GM12878 (cell line): ENCODE results near the gene ME3. TPM values are rescaled to one million over a fixed set of nuclear protein-coding genes. Genes with fewer than 3 reads are reported as not detected.

ENCODE experiments used
- ATAC-seq: fragments of 200-7000 bp; cut with Tn5 transposase; 3 replicates; pipeline ENCODE4 v1.9.1; 2020; ENCODE audit warnings: mild to moderate bottlenecking, moderate library complexity
- BruUV-seq: library from RNA; stranded (reverse); fragments of 400-500 nt; replicated peaks from 2 replicates; lab custom pipeline; 2021; lab: Mats Ljungman, UMichigan
- CTCF ChIA-PET: fragments of 300-600 bp; sonication (Branson Sonifier 250); formaldehyde crosslinking; extraction: SDS; loops from one replicate; lab custom pipeline; 2021; ENCODE audit warnings: inconsistent platforms; lab: Yijun Ruan, JAX
- POLR2A ChIA-PET: fragments of 350-600 bp; formaldehyde crosslinking; extraction: SDS; loops from one replicate; lab custom pipeline; 2021; ENCODE audit warnings: inconsistent platforms; lab: Charles Lee
- RAD21 ChIA-PET: fragments of 300-600 bp; sonication (Branson Sonifier 250); formaldehyde crosslinking; loops from one replicate; lab custom pipeline; 2023; ENCODE audit warnings: antibody characterized with exemption; ENCODE audit not compliant: unreplicated experiment; lab: Charles Lee
- SMC1A ChIA-PET: fragments of 300-600 bp; sonication (Branson Sonifier 250); formaldehyde crosslinking; loops from one replicate; lab custom pipeline; 2023; ENCODE audit not compliant: unreplicated experiment, uncharacterized antibody; lab: Charles Lee
- DNase-seq: peaks from one replicate; pipeline ENCODE4 v3.0.0-alpha.2; 2011; ENCODE audit warnings: low read depth, low spot score
- FAIRE-seq: peaks from 3 replicates; lab custom pipeline; 2011; peaks lifted over from hg19 to GRCh38; lab: Jason Lieb, UNC
- H2AFZ ChIP-seq: 2 replicates; pipeline ENCODE4 v1.6.0; 2011; ENCODE audit warnings: low read depth, low read length, control low read depth; ENCODE audit not compliant: control insufficient read depth
- H3K27ac ChIP-seq: 2 replicates; pipeline ENCODE4 v1.5.1; 2011; ENCODE audit warnings: control low read depth; ENCODE audit not compliant: control insufficient read depth, insufficient read depth
- H3K27me3 ChIP-seq, 2 experiments: replicated peaks in 1 of 2; 2 replicates each; pipeline versions ENCODE4 v1.6.0 to v1.6.1; 2011; ENCODE audit warnings: low read length in 1 of 2; ENCODE audit not compliant: control insufficient read depth in 2 of 2, insufficient read depth in 2 of 2
- H3K36me3 ChIP-seq, 2 experiments: 2 replicates each; pipeline ENCODE4 v1.5.1; 2011; ENCODE audit warnings: low read length in 1 of 2; ENCODE audit not compliant: control insufficient read depth in 2 of 2, insufficient read depth in 2 of 2
- H3K4me1 ChIP-seq: 2 replicates; pipeline ENCODE4 v1.6.1; 2011; ENCODE audit warnings: mild to moderate bottlenecking, low read length, moderate library complexity, mixed read lengths; ENCODE audit not compliant: control insufficient read depth, insufficient read depth
- H3K4me2 ChIP-seq: 2 replicates; pipeline ENCODE4 v1.6.0; 2011; ENCODE audit warnings: control low read depth; ENCODE audit not compliant: control insufficient read depth, insufficient read depth
- H3K4me3 ChIP-seq: fragments of 200-600 bp; sonication (generic); 2 replicates; pipeline ENCODE4 v1.5.1; 2016
- H3K79me2 ChIP-seq: 2 replicates; pipeline ENCODE4 v1.6.0; 2011; ENCODE audit warnings: low read length; ENCODE audit not compliant: control insufficient read depth, insufficient read depth
- H3K9ac ChIP-seq: 2 replicates; pipeline ENCODE4 v1.8.0; 2011; ENCODE audit warnings: low read length, control low read depth, mixed read lengths; ENCODE audit not compliant: control insufficient read depth, insufficient read depth
- H3K9me3 ChIP-seq: replicated peaks from 3 replicates; pipeline ENCODE4 v1.5.1; 2011; ENCODE audit warnings: mild to moderate bottlenecking, low read length; ENCODE audit not compliant: control insufficient read depth, insufficient read depth
- H4K20me1 ChIP-seq: 2 replicates; pipeline ENCODE4 v1.6.0; 2011; ENCODE audit not compliant: control insufficient read depth, insufficient read depth
- ATF7 ChIP-seq: fragments of 450-650 bp; IDR thresholded peaks from 2 replicates; pipeline ENCODE4 v1.6.1; 2016; ENCODE audit warnings: low read depth, mild to moderate bottlenecking
- BCL11A ChIP-seq: IDR thresholded peaks from 2 replicates; pipeline ENCODE4 v1.6.1; 2011; ENCODE audit warnings: low read depth, low read length
- BCLAF1 ChIP-seq: fragments of 450-650 bp; IDR thresholded peaks from 2 replicates; pipeline ENCODE4 v1.6.1; 2017; ENCODE audit warnings: antibody characterized with exemption, mild to moderate bottlenecking, moderate library complexity
- BMI1 ChIP-seq: fragments of 450-650 bp; IDR thresholded peaks from 2 replicates; pipeline ENCODE4 v1.6.1; 2016; ENCODE audit warnings: mild to moderate bottlenecking, moderate library complexity, borderline replicate concordance
- EGR1 ChIP-seq, 2 experiments: IDR thresholded peaks; 1 replicate in 1 of 2; 2 replicates in 1 of 2; pipeline ENCODE4 v1.6.1; 2011 to 2012; ENCODE audit warnings: low read depth in 2 of 2, low read length in 2 of 2, borderline replicate concordance in 1 of 2, mild to moderate bottlenecking in 1 of 2, moderate library complexity in 1 of 2
- ESRRA ChIP-seq: IDR thresholded peaks from 2 replicates; pipeline ENCODE4 v1.6.1; 2012; ENCODE audit warnings: mild to moderate bottlenecking, low read length, improper control_type of control experiment
- GABPA ChIP-seq: IDR thresholded peaks from 2 replicates; pipeline ENCODE4 v1.6.1; 2014; ENCODE audit warnings: antibody characterized with exemption, low read depth, mild to moderate bottlenecking, inconsistent platforms
- HDAC6 ChIP-seq: fragments of 200-600 bp; sonication (generic); IDR thresholded peaks from one replicate; pipeline ENCODE4 v1.8.0; 2017; ENCODE audit warnings: antibody characterized with exemption; ENCODE audit not compliant: unreplicated experiment
- HDGF ChIP-seq: fragments of 450-650 bp; IDR thresholded peaks from 2 replicates; pipeline ENCODE4 v1.6.1; 2016; ENCODE audit warnings: antibody characterized with exemption
- IKZF1 ChIP-seq: fragments of 450-650 bp; conservative IDR thresholded peaks from 2 replicates; pipeline ENCODE4 v1.6.1; 2017; ENCODE audit warnings: antibody characterized with exemption, mild to moderate bottlenecking
- MTA3 ChIP-seq: IDR thresholded peaks from 2 replicates; pipeline ENCODE4 v1.6.1; 2012; ENCODE audit warnings: low read length, inconsistent platforms, borderline replicate concordance
- SKIL ChIP-seq: fragments of 450-650 bp; IDR thresholded peaks from 2 replicates; pipeline ENCODE4 v1.6.1; 2017; ENCODE audit warnings: mild to moderate bottlenecking, low read depth, inconsistent platforms; ENCODE audit not compliant: poor library complexity, severe bottlenecking
- SMC3 ChIP-seq: IDR thresholded peaks from 2 replicates; pipeline ENCODE4 v1.6.1; 2011; ENCODE audit warnings: low read length, improper control_type of control experiment, borderline replicate concordance
- SPI1 ChIP-seq: IDR thresholded peaks from 2 replicates; pipeline ENCODE4 v1.6.1; 2011; ENCODE audit warnings: low read depth, mild to moderate bottlenecking, low read length, moderate library complexity, borderline replicate concordance; ENCODE audit not compliant: insufficient read depth
- TCF3 ChIP-seq: IDR thresholded peaks from 2 replicates; pipeline ENCODE4 v1.6.1; 2012; ENCODE audit warnings: low read depth, mild to moderate bottlenecking, low read length, borderline replicate concordance; ENCODE audit not compliant: insufficient read depth
- WRNIP1 ChIP-seq: IDR thresholded peaks from 2 replicates; pipeline ENCODE4 v1.6.1; 2011; ENCODE audit warnings: low read depth, low read length, improper control_type of control experiment, borderline replicate concordance
- YY1 ChIP-seq: IDR thresholded peaks from 2 replicates; pipeline ENCODE4 v1.6.1; 2011; ENCODE audit warnings: low read depth, mild to moderate bottlenecking, low read length
- ZBTB33 ChIP-seq: fragments of 450-650 bp; IDR thresholded peaks from 2 replicates; pipeline ENCODE4 v1.6.1; 2017; ENCODE audit warnings: mild to moderate bottlenecking
- WGBS: methylation state at CpG from one replicate; pipeline ENCODE4 v1.1.6; 2016; ENCODE audit warnings: low lambda C conversion rate; ENCODE audit not compliant: insufficient replicate concordance, insufficient coverage; ENCODE audit errors: missing lambda C conversion rate; 5-methylcytosine and 5-hydroxymethylcytosine counted together
- in situ Hi-C: fragments of 300-500 bp; cut with MboI; formaldehyde crosslinking; loops from 9 replicates; pipeline ENCODE4 v1.14.3; 2018; ENCODE audit warnings: mixed read lengths
- intact Hi-C: fragments of 100-400 bp; cut with micrococcal nuclease; formaldehyde crosslinking; loops from one replicate; pipeline ENCODE4 v1.14.2; 2022; ENCODE audit not compliant: unreplicated experiment
- polyA plus RNA-seq, 11 experiments: library from polyadenylated mRNA; depleted of rRNA in 4 of 11; unstranded in 6 of 11; stranded (reverse) in 5 of 11; fragments of >200 nt; fragmentation: Nextera tagmentation in 4 of 11; fragmentation: Illumina TruSeq in 1 of 11; extraction: Ambion mirVana in 4 of 11; extraction: Trizol in 1 of 11; gene quantifications; 1 replicate in 1 of 11; 2 replicates in 10 of 11; pipeline versions ENCODE4 v1.2.1 to v1.2.3, GENCODE V29; 2011 to 2016; ENCODE audit warnings: inconsistent platforms in 2 of 11, missing spikeins in 2 of 11, low read depth in 1 of 11
- total RNA-seq, 4 experiments: library from RNA; depleted of rRNA in 3 of 4; stranded (reverse); fragments of >200 nt in 3 of 4; fragmentation: Illumina TruSeq in 1 of 4; extraction: Trizol in 1 of 4; gene quantifications; 2 replicates each; pipeline versions ENCODE4 v1.2.1 to v1.2.3, GENCODE V29; 2013 to 2021

Gene ME3
- total and polyA plus RNA-seq, 10 of the 15 experiments (the other 5 are each of a cell fraction or from before 2014, with no cell fraction given), result 0.06 to 0.40 (median 0.19) TPM; not detected in 2

- no peaks in the 10 kb centered on the region; a peak in 1 of 4 replicates for H3K27me3 ChIP-seq
- intact Hi-C loops (no loop called here), in situ Hi-C loops (no loop called here)
- no peaks in the 10 kb centered on the region for H3K9me3 ChIP-seq
- ChIA-PET SMC1A (interaction anchor here (0.9 to 2.2 kb wide), 10 partner anchors 10 to 93 kb away, joined by 3 to 12 read pairs (median 4); no protein-coding TSS in a partner anchor), CTCF (interaction anchor here (0.8 to 2.3 kb wide), 3 partner anchors 57 to 93 kb away, joined by 3 to 10 read pairs (median 4); no protein-coding TSS in a partner anchor), RAD21 (interaction anchor here (0.8 to 1.5 kb wide), 2 partner anchors 42 to 58 kb away, joined by 3 to 5 read pairs; no protein-coding TSS in a partner anchor), POLR2A (no interaction called here)
- no peaks in the 10 kb centered on the region for H3K79me2 ChIP-seq
- no peak for ATAC-seq
- no peak overlapping the region for H3K4me2 ChIP-seq
- TF ChIP-seq SMC3 (no peak), BCL11A (no peak), ZBTB33 (no peak), WRNIP1 (no peak), YY1 (no peak), BMI1 (no peak), SPI1 (no peak), HDAC6 (no peak), BCLAF1 (no peak), IKZF1 (no peak), SKIL (no peak), ATF7 (no peak), EGR1 (IDR thresholded peaks at IDR 0.05; ENCODE audit: borderline replicate concordance in 1 of 2, low read depth in 2 of 2, low read length in 2 of 2) (no peak), GABPA (no peak), MTA3 (no peak), HDGF (no peak), TCF3 (no peak), ESRRA (no peak)
- no peak overlapping the region for H3K27ac ChIP-seq
- H3K4me1 ChIP-seq, result no peaks in the 10 kb centered on the region
- no peak overlapping the region for H3K9ac ChIP-seq
- H4K20me1 ChIP-seq, result no peaks in the 10 kb centered on the region
- no TSS peak for BruUV-seq
- FAIRE-seq, result no peak
- no peaks in the 10 kb centered on the region for H3K36me3 ChIP-seq
- no peak overlapping the region for H3K4me3 ChIP-seq
- DNase-seq, result no peak
- WGBS, result 42% methylated on average over 2 of the region's 2 CpGs
- H2AFZ ChIP-seq, result no peak overlapping the region
These were observed 121.7 kb downstream of the ME3 start for GRCh38 chr11:86550757-86551156.
